Fibroblast of lung (primary cell): ENCODE data around the gene CCDC92.

Source experiments
- EZH2 ChIP-seq: IDR thresholded peaks from 2 replicates; pipeline ENCODE4 v1.5.1; 2012; ENCODE audit warnings: low read length, control low read depth, mild to moderate bottlenecking; ENCODE audit errors: missing control alignments
- TF ChIP-seq, protein P1 (sequence below), 2 donors: IDR thresholded peaks in 1 of 2; conservative IDR thresholded peaks in 1 of 2; 1 replicate in 1 of 2; 2 replicates in 1 of 2; pipeline ENCODE4 v1.5.1; 2011 to 2012; ENCODE audit warnings: low read length in 2 of 2, control low read depth in 1 of 2, inconsistent platforms in 1 of 2, low read depth in 1 of 2, mild to moderate bottlenecking in 1 of 2

DNA sequence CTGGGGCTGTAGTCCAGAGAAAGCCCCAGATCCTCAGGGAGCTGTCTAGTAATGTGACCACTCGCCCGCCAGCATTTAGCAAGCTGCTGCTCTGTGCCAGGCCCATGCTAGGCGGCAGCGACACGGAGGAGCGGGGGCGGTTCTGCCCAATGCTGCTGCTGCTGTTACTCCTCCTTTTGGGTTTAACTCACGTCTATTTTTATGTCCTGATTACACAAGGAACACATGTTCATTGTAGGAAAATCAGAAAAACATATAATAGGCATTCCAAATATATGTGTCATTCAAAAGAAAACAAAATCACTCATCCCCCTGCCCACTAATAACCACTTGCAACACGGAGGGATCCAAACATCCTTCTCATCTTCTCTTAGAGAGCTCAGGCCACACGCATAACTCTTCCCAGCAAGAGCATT is 30.4 kb downstream of the CCDC92 start:
- TF ChIP-seq, protein P1, sequence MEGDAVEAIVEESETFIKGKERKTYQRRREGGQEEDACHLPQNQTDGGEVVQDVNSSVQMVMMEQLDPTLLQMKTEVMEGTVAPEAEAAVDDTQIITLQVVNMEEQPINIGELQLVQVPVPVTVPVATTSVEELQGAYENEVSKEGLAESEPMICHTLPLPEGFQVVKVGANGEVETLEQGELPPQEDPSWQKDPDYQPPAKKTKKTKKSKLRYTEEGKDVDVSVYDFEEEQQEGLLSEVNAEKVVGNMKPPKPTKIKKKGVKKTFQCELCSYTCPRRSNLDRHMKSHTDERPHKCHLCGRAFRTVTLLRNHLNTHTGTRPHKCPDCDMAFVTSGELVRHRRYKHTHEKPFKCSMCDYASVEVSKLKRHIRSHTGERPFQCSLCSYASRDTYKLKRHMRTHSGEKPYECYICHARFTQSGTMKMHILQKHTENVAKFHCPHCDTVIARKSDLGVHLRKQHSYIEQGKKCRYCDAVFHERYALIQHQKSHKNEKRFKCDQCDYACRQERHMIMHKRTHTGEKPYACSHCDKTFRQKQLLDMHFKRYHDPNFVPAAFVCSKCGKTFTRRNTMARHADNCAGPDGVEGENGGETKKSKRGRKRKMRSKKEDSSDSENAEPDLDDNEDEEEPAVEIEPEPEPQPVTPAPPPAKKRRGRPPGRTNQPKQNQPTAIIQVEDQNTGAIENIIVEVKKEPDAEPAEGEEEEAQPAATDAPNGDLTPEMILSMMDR (conservative IDR thresholded peaks at IDR 0.05 in 1 of 2, IDR thresholded peaks at IDR 0.05 in 1 of 2; ENCODE audit: low read depth in 1 of 2, low read length in 2 of 2), result no peak
- no peak for TF ChIP-seq EZH2
